ENCODE measurements around the gene GRM8.

Gene GRM8

DNA sequence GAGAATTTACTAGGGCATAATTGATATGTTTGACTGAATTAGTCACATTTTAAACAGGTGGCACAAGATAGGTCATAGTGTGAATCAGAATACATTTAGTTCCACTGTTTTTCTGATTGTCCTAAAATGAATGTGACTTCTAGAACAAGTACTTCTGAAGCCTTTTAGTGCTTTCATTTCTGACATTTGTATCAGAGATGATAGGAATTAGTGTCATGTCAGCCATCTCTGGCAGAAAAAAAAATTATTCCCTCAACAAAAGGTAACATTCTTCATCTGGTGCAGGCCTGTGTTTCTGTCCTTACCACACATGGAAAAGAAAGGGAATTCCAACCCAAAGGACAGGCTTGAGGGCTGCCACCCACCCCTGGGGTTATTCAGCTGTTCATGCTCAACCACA, 21.3 kb downstream of the GRM8 start:
- DNase-seq (ENCODE audit: low read depth, low spot score) = no peak

DNA sequence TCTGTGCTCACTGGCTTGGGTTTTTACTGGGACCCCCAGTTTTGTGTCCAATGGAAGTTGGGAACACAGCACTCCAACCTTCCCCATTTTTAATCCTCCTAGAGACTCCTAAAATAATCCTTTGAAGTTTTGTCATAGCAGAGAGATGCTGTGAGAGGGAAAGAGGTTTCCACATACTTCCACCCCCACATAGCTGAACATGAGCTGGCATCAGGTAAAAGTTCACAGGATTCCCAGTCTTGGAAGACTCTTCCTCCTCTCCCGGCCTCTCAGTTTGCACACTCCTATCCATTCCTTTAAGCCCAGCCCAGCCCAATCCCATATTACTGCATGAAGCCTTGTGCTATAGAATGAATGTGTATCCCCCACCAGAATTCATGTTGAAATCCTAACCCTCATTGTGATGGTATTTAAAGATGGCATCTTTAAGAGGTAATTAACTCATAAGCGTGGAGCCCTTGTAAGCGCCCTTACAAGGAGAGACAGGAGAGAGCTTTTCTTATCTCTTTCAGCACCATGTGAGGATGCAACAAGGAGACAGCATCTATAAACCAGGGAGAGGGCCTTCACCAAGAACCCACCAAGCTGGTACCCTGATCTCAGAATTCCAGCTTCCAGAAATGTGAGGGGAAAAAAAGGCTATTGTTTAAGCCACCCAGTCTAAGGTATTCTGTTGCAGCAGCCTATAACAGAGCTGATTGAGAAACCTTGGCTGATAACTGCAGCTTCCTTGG, 22.4 kb downstream of the GRM8 start:
- DNase-seq (ENCODE audit: low read depth, low spot score) = no peak

DNA sequence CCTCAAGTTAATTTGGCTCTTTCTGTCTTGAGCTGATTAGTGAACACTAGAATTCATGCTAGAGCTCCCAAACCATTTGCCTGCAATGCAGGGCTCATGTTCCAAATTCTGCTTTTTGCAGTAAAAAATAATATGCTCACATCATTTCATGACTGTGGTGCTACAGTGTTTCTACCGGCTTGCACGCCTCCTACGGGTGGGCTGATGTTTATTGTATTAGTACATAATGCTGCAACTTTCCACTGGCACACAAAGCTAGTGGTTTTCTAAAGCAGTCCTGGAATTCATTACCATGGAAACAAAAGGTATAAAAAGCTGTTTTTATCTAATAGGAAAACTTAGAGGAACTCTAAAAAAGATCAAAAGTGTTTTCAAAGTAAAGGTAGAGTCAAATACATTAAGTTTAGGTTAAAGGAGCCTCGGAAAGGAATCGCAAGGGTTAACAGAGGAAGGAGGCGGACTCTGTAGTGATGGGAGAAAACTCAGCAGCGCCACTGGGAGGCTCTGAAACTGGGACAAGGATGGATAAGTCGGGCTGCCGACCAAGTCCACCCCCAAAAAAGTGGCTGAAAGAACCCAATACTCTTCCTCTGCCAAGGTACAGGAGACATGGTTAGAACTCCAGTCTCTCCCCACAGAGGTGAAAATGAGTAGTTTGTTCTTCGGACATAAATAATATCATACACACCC, 25.9 kb downstream of the GRM8 start:
- no peak for DNase-seq (ENCODE audit: low read depth, low spot score)

DNA sequence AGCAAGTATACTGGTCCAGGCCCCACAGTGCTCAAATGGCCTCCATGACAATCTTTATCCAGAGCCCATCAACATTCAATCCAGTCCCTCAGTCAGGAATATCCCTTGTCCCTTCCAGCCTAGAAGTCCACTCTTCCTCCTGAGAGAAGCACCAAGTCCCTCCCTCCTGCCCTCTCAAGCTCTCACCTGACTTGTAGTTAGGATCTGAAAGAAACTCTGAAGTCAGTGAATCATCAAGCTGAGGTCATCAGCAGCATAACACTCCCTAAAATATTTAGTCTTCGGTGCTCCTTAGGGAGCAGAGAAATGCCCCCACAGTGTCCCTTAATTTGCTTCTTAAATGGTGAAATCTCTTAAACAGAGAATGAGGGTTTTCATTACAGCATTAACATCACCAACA, 31.0 kb downstream of the GRM8 start:
- DNase-seq (ENCODE audit: low read depth, low spot score) = no peak

DNA sequence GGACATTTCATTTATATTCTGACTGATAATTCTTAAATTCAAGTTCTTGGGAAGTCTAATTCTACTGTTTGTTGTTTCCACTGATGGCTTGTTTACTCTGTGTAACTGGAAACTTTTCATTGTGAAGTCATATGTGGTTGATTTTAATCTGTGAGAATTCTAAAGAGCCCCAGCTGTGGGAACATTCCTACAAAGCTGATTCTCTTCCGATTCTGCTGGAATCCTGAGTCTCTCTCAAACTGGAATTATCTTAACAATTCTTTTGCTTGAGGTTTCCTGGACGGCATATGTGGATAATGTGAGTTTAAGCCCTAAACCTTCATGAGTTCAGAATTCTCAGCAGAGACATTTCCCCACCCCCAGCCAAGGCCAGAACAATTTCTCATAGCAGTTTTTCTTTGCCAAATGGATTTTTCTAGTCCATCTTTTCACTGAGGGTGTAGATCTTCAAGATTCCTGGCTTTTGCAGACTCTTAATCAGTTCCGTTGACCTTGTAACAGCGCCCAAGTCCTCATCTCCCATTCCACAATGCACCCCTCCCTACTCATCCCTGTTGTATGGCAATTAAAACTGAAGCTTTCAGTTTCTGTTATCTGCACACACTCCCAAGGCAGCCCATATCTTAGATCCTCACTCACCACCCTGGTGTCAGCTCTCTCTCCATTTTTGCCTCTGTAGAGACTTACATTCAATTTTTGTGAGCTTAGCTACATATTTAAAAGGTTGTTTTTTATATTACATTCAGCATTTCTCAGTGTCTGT, 37.6 kb downstream of the GRM8 start:
- no peak for DNase-seq (ENCODE audit: low read depth, low spot score)

DNA sequence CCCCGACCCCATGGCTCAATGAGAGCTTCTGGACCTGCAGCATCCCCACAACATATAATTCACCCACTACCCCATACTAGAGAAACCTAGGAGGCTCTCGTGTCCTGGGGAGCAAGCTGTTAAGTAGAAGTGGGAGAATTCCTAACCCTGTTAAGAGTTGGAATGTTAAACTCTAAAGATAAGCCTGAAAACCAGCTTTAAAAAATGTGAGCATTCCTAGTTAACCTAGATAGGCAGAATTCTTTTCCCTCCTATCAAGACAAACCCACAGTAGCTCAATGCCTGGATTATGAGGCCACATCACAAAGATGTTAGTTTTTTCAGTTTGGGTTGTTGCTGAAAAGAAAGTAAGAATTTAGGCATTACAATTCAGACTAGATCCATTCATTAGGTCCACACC, 42.9 kb downstream of the GRM8 start:
- DNase-seq (ENCODE audit: low read depth, low spot score) = no peak

DNA sequence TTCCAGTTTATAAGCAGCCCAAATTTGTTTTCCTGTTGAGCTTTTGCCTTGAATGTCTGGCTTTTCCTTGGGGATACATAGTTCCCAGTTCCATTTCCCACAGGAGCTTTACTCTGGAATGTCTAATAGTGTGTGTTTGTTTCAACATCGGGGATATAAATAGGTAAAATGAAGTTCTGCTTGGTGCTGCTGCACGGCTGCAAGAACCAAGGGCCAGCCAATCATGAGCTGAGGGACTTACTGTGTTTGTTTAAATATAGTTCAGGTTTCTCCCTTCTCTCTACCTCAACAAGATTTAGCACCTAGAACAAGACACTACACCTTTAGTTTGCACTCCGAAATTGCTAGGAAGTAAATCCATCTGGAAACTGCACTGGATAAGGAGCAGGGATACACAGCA, 43.9 kb downstream of the GRM8 start:
- no peak for DNase-seq (ENCODE audit: low read depth, low spot score)

DNA sequence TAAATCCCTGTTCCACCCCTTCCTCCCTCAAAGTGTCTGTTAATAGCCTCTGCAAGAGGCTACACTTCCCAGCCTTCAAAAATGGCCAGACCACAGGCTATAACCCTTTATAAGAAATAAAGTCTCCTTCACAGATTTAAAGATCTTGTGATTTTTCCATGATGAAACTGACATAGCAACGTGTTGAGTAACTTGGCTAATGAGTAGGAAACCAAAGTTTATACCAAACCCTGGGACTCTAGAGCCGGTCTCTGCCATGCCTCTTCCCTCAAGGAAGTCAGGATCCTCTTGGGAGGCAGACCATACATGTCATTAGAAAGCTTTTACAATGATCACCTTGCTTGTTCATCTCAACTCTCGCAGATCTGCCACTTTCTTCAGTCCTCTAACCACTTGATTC, 44.4 kb downstream of the GRM8 start:
- DNase-seq (ENCODE audit: low read depth, low spot score) = no peak

DNA sequence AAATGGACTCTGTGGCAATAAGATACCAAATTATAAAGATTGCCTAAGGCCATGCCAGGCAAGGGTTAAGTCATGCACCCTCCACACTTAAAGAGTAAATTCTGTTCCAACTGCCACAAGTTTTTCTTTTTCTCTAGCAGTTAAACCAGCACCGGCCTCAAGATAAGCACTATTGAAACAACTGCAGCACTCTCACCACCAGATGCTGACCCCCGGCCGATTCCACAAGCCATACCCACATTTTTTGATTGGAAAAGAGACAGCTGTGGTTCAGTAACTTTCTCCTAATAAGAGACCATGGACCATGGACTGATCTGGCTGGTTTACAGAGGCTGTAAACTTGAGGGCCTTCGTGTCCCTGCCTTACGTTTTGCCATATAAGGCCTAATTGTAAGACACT, 44.9 kb downstream of the GRM8 start:
- no peak for DNase-seq (ENCODE audit: low read depth, low spot score)

DNA sequence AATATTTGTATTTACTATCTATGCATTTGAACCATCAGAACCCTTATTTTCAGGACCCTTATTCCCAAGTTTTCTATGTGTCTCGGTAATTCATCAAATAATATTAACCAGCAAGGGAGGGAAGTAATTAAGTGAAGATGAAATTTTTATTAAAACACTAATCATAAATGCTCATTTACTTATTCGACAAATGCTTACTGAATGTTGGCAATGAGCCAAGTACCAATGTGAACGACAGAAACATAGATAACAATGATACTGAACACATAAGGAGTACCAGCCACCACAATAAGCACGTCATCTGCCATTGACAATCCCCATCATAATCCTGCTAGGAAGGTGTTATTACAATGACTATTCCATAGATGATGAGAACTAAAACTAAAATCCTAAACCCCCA, 45.5 kb downstream of the GRM8 start:
- no peak for DNase-seq (ENCODE audit: low read depth, low spot score)

DNA sequence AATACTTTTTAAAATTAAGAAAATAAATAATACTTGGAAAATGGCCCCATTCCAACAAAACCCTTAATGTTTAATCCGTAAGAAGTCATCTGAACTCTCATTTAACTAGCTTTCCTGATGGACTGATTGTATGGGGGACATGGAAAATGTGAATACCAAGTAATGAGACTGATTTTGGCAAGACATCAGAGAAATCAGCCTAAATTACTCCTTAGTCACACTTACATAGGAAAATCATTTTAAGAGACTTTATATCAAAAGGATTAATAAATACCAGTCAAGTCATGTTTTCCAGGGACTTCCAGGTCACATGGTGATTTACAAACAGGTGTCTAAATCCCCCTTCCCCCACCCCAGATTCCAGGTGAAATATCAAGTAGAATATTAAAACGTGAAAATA, 58.2 kb downstream of the GRM8 start:
- DNase-seq (ENCODE audit: low read depth, low spot score) = no peak

DNA sequence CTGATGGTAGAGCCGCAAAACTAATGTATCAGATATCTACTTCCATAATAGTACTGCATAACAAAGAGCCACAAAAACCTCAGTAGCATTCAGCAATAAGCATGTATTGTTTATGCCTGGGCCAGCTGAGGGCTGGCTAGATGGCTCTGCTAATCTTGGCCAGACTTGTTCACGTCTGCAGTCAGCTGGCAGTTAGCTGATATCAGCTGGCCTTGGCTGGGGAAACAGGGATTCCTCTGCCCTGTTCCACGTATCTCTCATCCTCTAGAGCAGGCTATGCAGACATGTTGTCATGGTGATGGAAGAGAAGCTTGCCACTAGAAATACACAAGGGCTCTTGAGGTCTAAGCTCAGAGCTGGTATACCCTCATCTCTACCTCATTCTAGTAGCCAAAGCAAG, 62.9 kb downstream of the GRM8 start:
- peak; percentile 6 for DNase-seq (ENCODE audit: low read depth, low spot score)

DNA sequence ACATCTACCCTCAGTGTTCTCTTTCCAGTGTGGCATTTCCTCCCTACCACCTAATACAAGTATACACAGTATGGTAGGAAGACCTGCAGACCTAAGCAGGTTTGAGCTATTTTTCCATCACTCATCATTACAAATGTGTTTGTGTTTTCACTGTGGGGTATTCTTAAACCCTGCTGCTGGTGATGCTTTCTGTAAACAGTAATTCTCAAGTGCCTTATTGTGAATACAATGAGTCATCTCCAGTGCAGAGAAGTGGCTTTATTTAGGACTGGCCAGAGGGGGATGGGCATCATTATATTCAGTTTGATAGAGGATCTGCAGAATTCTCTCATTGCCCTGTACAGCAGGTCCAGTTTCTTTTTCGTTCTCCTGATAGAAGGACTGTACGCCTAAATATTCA, 63.7 kb downstream of the GRM8 start:
- DNase-seq (ENCODE audit: low read depth, low spot score) = no peak

DNA sequence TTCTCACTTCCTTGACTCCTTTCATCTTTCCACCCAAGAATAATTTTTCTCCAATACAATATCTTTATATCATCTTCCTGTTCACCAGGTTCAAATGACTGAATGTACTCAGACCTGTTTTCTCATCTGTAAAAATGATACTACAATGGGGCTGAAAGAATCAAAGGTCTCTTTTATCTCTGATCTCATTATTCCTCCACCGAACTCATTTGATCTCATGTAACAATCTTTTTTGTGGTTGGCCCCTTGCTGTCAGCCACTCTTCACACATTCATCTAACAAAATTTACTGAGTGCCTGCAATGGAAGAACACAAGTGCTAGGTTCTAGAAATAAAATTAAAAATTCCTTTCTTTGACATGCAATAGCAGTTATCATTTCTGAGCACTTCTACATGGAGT, 65.0 kb downstream of the GRM8 start:
- DNase-seq (ENCODE audit: low read depth, low spot score) = no peak

DNA sequence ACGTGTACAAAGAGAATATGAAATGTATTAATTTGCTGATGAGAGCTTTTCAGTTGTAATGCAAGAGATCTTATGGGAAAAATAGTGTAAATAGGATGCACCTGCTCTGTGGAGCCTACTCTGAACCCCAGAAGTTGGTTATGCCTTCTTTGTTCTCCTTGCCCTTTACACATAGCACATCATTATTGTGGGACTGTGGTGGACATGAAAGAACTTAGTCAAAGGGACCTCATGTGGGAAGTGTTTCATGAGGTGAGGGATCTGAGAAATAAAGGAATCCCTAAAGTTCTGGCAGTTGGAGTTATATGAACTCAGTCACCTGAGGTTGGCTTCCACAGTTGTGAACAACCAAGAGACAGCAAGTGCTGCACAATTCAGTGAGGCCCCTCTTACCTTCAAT, 66.1 kb downstream of the GRM8 start:
- no peak for DNase-seq (ENCODE audit: low read depth, low spot score)

DNA sequence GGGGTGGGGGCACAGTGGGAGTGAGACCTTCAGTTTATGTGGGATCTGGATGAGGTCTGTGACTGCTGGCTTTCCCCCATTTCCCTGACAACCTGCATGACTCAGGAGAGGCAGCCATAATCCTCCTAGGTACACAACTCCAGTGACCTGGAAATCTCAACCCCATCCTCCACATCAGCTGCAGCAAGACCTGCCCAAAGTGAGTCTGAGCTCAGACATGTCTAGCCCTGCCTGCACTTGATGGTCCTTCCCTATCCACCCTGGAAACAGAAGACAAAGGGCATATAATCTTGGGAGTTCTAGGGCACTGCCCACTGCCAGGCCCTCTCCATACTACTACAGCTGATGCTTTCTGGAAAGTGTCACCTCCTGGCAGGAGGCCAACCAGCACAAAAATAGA, 75.6 kb downstream of the GRM8 start:
- DNase-seq (ENCODE audit: low read depth, low spot score) = no peak

DNA sequence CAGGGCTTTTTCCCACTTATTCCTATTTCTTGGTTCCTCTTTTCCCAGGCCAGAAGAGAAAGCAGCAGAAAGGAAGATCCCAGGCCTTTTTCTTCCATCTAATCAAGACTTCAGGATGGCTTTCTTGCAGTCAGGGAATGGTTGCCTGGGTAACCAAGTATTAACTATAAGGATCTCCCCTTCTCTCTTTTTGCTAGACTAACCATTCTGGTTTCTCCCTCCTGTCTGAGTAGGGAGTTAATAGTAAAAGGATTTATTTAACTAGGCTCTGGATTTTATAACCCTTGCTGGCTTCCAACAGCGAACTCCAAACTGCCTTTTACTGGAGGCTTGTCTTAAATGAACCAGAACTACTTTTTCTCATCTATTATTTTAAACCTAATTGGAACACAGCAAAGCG, 90.4 kb downstream of the GRM8 start:
- DNase-seq (ENCODE audit: low read depth, low spot score) = no peak

DNA sequence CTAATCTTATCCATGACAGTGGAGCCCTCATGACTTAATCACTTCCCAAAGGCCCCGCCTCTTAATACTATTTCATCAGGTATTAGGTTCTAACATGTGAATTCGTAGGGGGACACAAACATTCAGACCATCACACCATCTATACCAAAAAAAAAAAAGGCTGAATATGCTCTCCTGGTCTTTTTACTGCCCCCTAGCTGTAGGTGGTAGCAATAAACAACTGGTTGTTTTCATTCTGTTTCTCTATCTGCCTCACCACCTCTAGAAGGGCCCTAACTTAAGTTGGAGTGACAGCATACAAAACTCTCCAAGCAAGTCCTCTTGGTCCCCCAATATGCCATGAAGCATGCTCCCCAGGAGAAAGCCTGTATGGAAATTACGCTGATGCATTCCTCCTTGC, 94.1 kb downstream of the GRM8 start:
- DNase-seq (ENCODE audit: low read depth, low spot score) = peak; percentile 14

DNA sequence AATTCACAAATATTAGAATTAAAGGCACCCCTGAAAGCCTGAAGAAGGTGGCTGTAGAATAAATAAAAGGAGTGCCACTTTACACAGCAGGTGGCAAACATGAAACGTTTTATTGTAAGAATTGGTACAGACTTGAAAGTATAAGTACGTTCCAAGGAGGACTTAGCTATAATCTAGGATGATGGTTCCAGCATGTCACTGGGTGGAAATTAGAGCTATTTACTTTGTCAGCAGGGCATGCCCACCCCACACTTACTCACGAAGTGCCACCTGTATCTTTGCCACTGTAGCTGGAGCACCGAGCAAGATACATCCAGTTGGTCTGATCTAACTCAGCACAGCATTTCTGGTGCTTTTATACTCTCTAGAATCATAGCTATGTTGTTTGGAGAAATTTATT, 97.8 kb downstream of the GRM8 start:
- DNase-seq (ENCODE audit: low read depth, low spot score) = no peak

DNA sequence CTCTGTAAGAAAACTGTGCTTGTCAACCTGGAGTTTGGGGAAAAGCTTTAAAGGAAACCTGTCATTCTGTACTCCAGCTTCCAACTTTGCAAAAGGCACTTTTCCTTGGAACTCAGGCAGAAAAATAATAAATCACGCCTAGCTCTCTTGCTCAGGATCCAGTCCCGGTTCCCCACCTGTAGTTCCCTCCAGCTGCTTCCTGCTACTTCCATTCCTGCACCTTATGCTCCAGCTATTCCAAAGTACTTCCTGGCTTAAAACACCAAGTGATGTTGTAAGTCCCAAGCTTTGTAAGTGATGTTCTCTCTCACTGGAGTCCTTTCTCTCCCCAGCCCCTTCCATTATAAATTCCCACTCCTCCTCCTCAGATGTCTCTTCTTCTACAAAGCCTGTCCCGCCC, 98.6 kb downstream of the GRM8 start:
- DNase-seq (ENCODE audit: low read depth, low spot score) = no peak

DNA sequence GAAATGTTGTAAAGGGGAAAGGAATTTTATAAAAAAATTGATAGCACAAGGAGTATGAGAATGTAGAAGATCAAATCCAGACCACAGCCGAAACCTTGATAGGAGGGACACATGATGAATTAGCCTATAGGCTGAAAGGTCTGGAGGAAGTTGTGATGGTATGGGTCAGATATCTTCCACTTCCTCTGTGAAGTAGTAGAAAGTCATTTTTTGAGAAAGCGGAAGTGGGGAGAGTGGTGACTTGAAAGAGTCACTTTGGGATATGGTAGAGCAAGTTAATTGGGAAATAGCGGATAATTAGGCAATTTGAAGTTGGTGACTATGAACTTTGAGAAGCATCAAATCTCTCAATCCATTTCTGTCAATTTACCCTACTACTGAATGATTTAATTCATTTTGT, 99.4 kb downstream of the GRM8 start:
- DNase-seq (ENCODE audit: low read depth, low spot score) = no peak

DNA sequence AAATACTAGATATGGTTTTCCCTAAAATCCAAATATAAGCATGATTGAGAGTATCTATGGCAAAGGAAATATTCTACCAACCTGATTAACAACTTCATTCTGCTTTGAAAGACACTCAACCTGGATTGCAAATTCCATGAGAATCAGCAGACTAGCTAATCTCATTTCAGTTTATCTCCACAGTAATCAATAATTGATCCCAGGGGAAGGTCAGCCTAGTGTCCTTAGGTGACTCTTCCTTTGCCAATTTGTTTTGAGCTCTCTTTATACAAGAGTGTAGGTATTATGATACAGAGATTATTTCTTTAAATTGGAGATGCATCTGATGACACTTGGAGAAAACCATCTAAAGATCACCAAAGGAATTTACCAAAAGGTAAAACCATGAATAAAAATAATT, 100.3 kb downstream of the GRM8 start:
- no peak for DNase-seq (ENCODE audit: low read depth, low spot score)

DNA sequence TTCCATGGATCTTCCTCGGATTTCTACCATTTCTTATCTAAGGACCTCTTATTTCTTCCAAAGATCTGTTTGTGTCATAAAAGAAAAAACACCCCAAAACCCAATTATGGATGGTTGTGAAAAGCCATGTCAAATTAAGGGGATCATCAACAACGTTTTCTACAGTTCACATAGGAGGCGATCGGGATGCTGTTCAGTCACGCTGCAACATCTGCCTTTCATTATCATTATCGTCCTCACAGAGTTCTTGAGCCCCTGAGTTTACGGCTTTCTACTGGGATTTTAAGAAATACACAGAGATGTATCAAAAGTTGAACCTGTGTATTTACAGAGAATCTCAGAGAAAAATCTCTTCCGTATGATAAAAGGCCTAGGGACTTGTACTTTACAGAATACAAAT, 101.4 kb downstream of the GRM8 start:
- DNase-seq (ENCODE audit: low read depth, low spot score) = no peak
